Neural cell (in vitro differentiated cells): ENCODE data around the gene TAS2R41. TPM values are rescaled to one million over a fixed set of nuclear protein-coding genes. Genes with fewer than 3 reads are reported as not detected.

Experiments
- H2AFZ ChIP-seq: fragments of 200-600, 300-800 bp; sonication (generic), shearing (Covaris generic); 2 replicates; pipeline ENCODE4 v1.6.0; 2014; ENCODE audit warnings: low read depth, mild to moderate bottlenecking, antibody characterized with exemption, low read length, moderate library complexity
- H3F3A ChIP-seq: fragments of 200-600 bp; shearing (Covaris generic); 2 replicates; pipeline ENCODE4 v1.6.1; 2016; ENCODE audit warnings: mild to moderate bottlenecking, moderate library complexity, mixed read lengths, antibody characterized with exemption, low read length; ENCODE audit not compliant: insufficient read depth, poor library complexity, severe bottlenecking
- H3K27ac ChIP-seq: fragments of 200-600, 300-800 bp; sonication (generic), shearing (Covaris generic); 2 replicates; pipeline ENCODE4 v1.5.1; 2014; ENCODE audit warnings: mild to moderate bottlenecking, low read length, moderate library complexity
- H3K27me3 ChIP-seq: fragments of 300-800, 200-600 bp; sonication (generic), shearing (Covaris generic); 2 replicates; pipeline ENCODE4 v1.6.0; 2014; ENCODE audit warnings: mild to moderate bottlenecking, low read depth, low read length, moderate library complexity; ENCODE audit not compliant: insufficient read depth
- H3K36me3 ChIP-seq: fragments of 300-800, 200-600 bp; sonication (generic), shearing (Covaris generic); 2 replicates; pipeline ENCODE4 v1.5.1; 2014; ENCODE audit warnings: mild to moderate bottlenecking, antibody characterized with exemption, low read length, moderate library complexity; ENCODE audit not compliant: insufficient read depth
- H3K4me2 ChIP-seq: fragments of 300-800, 200-600 bp; sonication (generic), shearing (Covaris generic); 2 replicates; pipeline ENCODE4 v1.6.0; 2014; ENCODE audit warnings: mild to moderate bottlenecking, low read length
- H3K4me3 ChIP-seq: fragments of 300-800, 200-600 bp; sonication (generic), shearing (Covaris generic); 2 replicates; pipeline ENCODE4 v1.5.1; 2014; ENCODE audit warnings: mild to moderate bottlenecking, low read length, moderate library complexity
- H3K79me2 ChIP-seq: fragments of 200-600 bp; shearing (Covaris generic); replicated peaks from 2 replicates; pipeline ENCODE4 v1.6.0; 2014; ENCODE audit warnings: mild to moderate bottlenecking, low read length, moderate library complexity; ENCODE audit not compliant: insufficient read depth
- H3K9ac ChIP-seq: fragments of 300-800, 200-600 bp; sonication (generic), shearing (Covaris generic); 2 replicates; pipeline ENCODE4 v1.6.1; 2016; ENCODE audit warnings: mild to moderate bottlenecking, low read length, mixed read lengths
- H3K9me2 ChIP-seq: fragments of 200-600 bp; shearing (Covaris generic); 2 replicates; pipeline ENCODE4 v1.6.1; 2016; ENCODE audit warnings: mild to moderate bottlenecking, low read length, mixed read lengths; ENCODE audit not compliant: insufficient read depth
- H3K9me3 ChIP-seq: fragments of 200-600, 300-800 bp; sonication (generic), shearing (Covaris generic); 2 replicates; pipeline ENCODE4 v1.6.1; 2016; ENCODE audit warnings: mild to moderate bottlenecking, mixed run types, low read length, moderate library complexity, mixed read lengths
- H4K20me1 ChIP-seq: fragments of 200-600 bp; shearing (Covaris generic); 2 replicates; pipeline ENCODE4 v1.6.1; 2016; ENCODE audit warnings: mild to moderate bottlenecking, mixed run types; ENCODE audit not compliant: insufficient read depth
- EP300 ChIP-seq: fragments of 450-650 bp; conservative IDR thresholded peaks from 2 replicates; pipeline ENCODE4 v1.6.1; 2014; ENCODE audit warnings: antibody characterized with exemption, mild to moderate bottlenecking, moderate library complexity; ENCODE audit not compliant: poor library complexity, severe bottlenecking
- EZH2 ChIP-seq: fragments of 200-600, 300-800 bp; shearing (Covaris generic), sonication (generic); IDR thresholded peaks from 2 replicates; pipeline ENCODE4 v1.6.1; 2014; ENCODE audit warnings: antibody characterized with exemption, low read length, borderline replicate concordance, mild to moderate bottlenecking; ENCODE audit not compliant: insufficient read depth, poor library complexity, severe bottlenecking
- MXI1 ChIP-seq: fragments of 450-650 bp; conservative IDR thresholded peaks from 2 replicates; pipeline ENCODE4 v1.6.1; 2014; ENCODE audit warnings: antibody characterized with exemption, mild to moderate bottlenecking; ENCODE audit not compliant: poor library complexity, severe bottlenecking
- POLR2AphosphoS5 ChIP-seq: IDR thresholded peaks from 2 replicates; pipeline ENCODE4 v1.6.1; 2012
- RAD21 ChIP-seq: fragments of 450-650 bp; conservative IDR thresholded peaks from 2 replicates; pipeline ENCODE4 v1.6.1; 2014; ENCODE audit warnings: antibody characterized with exemption, mild to moderate bottlenecking, moderate library complexity
- SMC3 ChIP-seq: fragments of 450-650 bp; conservative IDR thresholded peaks from 2 replicates; pipeline ENCODE4 v1.6.1; 2014; ENCODE audit warnings: antibody characterized with exemption, mild to moderate bottlenecking, moderate library complexity; ENCODE audit not compliant: poor library complexity
- TAF1 ChIP-seq: IDR thresholded peaks from 2 replicates; pipeline ENCODE4 v1.6.1; 2012; ENCODE audit warnings: low read depth
- polyA plus RNA-seq: library from polyadenylated mRNA; depleted of rRNA; stranded (reverse); fragments of >200 nt; gene quantifications from 2 replicates; pipeline ENCODE4 v1.2.3, GENCODE V29; 2014
- TF ChIP-seq, protein P1 (sequence below): IDR thresholded peaks from 2 replicates; pipeline ENCODE4 v1.6.1; 2012; ENCODE audit warnings: borderline replicate concordance
- TF ChIP-seq, protein P2 (sequence below): fragments of 450-650 bp; IDR thresholded peaks from 2 replicates; pipeline ENCODE4 v1.5.1; 2014; ENCODE audit warnings: antibody characterized with exemption, mild to moderate bottlenecking, moderate library complexity; ENCODE audit not compliant: poor library complexity, severe bottlenecking

Gene TAS2R41
- polyA plus RNA-seq, 1 donor from 2014 or later = not detected

DNA sequence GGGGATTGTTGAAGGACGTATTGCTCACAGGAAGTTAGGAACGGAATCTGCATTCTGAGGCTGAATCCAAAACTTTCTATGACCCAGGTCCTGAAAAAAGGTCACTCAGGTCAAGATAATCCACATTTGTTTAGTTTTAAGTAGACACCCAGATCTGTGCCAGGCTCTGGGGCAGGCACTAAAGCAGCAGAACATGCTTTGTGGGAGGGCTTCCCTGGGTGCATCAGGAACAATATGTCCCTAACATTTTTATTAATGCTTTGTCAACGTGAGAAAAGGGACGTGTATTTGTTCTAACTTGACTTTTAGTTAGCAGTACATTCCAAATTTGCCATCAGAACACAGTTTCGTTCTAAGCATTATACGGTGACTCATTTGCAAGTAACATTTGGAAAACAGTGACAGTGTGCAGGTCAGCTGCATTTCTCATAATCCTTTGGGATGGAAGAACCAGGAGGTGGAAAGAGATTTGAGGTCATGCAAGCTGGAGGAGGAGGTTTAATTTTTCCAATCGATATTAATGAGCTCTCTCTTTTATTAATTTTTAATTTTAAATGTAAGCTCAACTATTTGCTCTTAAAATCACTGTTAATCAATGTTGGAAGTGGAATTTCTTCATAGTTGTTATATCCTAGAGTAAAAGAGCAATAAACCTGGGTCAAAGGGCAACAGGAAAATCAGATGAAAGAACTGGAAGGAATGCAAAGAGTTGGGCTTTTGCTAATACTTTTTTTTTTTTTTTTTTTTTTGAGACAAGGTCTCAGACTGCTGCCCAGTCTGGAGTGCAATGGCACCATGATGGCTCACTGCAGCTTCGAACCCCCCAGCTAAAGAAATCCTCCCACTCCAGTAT is 35.0 kb downstream of the TAS2R41 start:
- no peaks in the 10 kb centered on the region for H3F3A ChIP-seq
- H3K9me2 ChIP-seq = no peaks in the 10 kb centered on the region
- H3K4me3 ChIP-seq = no peak overlapping the region
- no peak for TF ChIP-seq MXI1
- TF ChIP-seq, protein P1, sequence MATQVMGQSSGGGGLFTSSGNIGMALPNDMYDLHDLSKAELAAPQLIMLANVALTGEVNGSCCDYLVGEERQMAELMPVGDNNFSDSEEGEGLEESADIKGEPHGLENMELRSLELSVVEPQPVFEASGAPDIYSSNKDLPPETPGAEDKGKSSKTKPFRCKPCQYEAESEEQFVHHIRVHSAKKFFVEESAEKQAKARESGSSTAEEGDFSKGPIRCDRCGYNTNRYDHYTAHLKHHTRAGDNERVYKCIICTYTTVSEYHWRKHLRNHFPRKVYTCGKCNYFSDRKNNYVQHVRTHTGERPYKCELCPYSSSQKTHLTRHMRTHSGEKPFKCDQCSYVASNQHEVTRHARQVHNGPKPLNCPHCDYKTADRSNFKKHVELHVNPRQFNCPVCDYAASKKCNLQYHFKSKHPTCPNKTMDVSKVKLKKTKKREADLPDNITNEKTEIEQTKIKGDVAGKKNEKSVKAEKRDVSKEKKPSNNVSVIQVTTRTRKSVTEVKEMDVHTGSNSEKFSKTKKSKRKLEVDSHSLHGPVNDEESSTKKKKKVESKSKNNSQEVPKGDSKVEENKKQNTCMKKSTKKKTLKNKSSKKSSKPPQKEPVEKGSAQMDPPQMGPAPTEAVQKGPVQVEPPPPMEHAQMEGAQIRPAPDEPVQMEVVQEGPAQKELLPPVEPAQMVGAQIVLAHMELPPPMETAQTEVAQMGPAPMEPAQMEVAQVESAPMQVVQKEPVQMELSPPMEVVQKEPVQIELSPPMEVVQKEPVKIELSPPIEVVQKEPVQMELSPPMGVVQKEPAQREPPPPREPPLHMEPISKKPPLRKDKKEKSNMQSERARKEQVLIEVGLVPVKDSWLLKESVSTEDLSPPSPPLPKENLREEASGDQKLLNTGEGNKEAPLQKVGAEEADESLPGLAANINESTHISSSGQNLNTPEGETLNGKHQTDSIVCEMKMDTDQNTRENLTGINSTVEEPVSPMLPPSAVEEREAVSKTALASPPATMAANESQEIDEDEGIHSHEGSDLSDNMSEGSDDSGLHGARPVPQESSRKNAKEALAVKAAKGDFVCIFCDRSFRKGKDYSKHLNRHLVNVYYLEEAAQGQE = no peak
- H2AFZ ChIP-seq = no peak overlapping the region
- no peaks in the 10 kb centered on the region for H3K27me3 ChIP-seq
- H3K27ac ChIP-seq = no peak overlapping the region
- no peaks in the 10 kb centered on the region for H3K36me3 ChIP-seq
- H4K20me1 ChIP-seq = no peaks in the 10 kb centered on the region
- H3K4me2 ChIP-seq = no peak overlapping the region
- H3K9me3 ChIP-seq = no peaks in the 10 kb centered on the region
- no peak overlapping the region for H3K9ac ChIP-seq
- no peaks in the 10 kb centered on the region for H3K79me2 ChIP-seq

DNA sequence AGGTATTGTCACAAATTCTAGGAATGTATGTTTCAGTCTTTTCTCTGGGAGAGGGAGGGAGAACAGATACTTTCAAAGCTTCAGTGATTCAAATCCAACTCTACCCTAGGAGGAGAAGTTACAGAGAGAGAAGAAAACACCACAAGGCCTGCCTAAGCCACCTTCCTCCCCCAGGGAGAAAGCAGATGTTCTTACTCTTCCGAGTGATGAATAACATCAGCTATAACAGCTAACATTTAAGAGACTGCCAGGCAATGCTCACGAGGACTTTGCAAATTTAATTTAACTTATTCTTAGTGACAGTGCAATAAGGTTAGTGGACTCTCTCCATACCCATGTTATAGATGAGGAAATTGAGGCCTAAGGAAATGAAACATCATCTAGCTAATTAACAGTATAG is 36.8 kb downstream of the TAS2R41 start:
- Histone ChIP-seq H3F3A (no peaks in the 10 kb centered on the region), H3K4me2 (no peak overlapping the region), H3K27ac (no peak overlapping the region), H3K9me2 (no peaks in the 10 kb centered on the region), H3K9ac (no peak overlapping the region), H3K4me3 (no peak overlapping the region), H3K9me3 (no peaks in the 10 kb centered on the region), H2AFZ (no peak overlapping the region), H4K20me1 (no peaks in the 10 kb centered on the region), H3K27me3 (no peaks in the 10 kb centered on the region), H3K36me3 (no peaks in the 10 kb centered on the region), H3K79me2 (no peaks in the 10 kb centered on the region)
- TF ChIP-seq EP300 (no peak), MXI1 (no peak), EZH2 (no peak), SMC3 (no peak), RAD21 (no peak), TAF1 (no peak), POLR2AphosphoS5 (no peak)
- TF ChIP-seq, protein P2, sequence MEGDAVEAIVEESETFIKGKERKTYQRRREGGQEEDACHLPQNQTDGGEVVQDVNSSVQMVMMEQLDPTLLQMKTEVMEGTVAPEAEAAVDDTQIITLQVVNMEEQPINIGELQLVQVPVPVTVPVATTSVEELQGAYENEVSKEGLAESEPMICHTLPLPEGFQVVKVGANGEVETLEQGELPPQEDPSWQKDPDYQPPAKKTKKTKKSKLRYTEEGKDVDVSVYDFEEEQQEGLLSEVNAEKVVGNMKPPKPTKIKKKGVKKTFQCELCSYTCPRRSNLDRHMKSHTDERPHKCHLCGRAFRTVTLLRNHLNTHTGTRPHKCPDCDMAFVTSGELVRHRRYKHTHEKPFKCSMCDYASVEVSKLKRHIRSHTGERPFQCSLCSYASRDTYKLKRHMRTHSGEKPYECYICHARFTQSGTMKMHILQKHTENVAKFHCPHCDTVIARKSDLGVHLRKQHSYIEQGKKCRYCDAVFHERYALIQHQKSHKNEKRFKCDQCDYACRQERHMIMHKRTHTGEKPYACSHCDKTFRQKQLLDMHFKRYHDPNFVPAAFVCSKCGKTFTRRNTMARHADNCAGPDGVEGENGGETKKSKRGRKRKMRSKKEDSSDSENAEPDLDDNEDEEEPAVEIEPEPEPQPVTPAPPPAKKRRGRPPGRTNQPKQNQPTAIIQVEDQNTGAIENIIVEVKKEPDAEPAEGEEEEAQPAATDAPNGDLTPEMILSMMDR = no peak
- TF ChIP-seq, protein P1 = no peak
